Measurements from ENCODE around the gene FLRT1.

Gene FLRT1

DNA sequence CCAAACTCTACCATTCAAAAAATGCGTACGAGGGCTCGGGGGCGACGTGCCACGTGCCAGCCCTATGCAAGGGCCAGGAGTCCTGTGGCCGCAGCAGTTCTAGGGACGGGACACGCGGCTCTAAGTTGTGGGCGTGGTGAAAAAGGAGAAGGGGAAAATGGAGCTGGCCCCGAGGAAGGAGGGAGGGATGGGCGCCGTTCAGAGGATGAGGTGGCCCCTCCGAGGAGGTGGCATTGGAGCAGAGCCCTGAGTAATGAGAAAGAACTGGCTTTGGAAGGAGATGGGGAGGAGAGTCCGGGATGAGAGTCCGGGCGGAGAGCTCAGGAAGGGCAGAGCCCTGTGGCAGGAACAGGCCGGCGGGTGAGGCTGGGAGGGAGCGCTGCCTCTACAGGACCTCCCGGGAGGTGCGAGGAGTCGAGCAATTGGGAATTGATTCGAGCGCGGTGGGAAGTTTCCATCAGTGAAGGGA is 28.5 kb upstream of the FLRT1 start:
- no peak for DNase-seq (ENCODE audit: low read depth)

DNA sequence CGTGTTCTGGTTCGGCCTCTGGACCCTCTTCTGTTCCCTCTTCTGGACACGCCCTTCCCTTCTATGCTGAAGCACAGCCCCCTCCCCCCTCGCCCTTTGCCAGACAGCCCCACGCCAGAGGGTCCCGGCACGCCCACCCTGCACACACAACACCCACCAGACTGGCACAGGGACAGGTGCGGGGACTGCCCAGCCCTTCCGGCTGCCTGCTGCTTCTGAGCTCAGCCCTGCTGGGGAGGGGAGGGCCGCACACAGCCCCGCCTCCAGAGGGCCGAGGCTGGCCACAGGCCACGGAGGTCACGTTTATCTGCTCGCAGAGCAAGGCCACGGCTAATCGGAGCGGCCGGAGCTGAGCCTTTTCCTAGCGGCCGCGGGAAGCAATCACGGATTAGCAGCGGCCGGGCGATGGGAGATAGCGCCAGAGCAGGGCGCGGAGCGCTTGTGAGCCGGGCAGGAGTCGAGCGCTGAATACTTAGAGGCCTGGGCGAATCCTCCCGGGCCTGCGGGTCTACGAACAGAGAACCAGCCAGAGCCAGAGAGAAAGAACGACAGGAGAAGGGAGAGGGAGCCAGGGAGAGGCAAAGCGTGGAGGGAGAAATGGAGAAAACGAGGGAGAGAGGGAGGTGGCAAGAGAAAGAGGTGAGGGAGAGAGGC is 28.0 kb upstream of the FLRT1 start:
- DNase-seq (ENCODE audit: low read depth) = peak; percentile 58

DNA sequence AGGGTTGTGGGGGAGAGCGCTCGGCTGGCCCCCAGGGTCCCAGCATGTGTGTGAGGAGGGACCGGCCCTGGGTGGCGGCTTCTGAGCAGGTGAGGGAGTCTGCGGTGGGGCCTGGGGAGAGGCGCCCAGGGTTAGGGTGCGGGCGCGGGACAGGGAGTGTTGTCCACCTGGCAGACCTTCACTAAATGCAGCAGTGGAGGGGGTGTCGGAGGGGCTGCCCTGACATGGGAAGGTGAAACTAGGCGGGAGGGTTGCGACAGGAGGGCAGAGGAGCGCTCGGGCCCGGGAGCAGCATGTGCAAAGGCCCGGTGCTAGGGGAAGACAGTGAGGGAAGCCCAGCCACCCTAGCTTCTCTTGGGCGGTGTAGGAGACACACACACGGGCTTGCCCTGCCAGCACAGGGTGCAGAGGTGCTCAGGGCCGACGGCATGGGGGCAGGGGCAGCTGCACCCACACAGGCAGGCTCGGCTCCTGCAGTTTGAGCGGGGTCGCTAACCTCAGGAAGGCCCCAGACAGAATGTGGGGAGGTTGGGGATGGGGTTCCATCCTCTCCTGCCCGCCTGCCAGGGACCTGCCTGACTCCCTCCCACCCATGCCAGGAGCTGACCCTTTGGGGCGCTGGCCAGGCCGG is 27.3 kb upstream of the FLRT1 start:
- DNase-seq (ENCODE audit: low read depth) = no peak

DNA sequence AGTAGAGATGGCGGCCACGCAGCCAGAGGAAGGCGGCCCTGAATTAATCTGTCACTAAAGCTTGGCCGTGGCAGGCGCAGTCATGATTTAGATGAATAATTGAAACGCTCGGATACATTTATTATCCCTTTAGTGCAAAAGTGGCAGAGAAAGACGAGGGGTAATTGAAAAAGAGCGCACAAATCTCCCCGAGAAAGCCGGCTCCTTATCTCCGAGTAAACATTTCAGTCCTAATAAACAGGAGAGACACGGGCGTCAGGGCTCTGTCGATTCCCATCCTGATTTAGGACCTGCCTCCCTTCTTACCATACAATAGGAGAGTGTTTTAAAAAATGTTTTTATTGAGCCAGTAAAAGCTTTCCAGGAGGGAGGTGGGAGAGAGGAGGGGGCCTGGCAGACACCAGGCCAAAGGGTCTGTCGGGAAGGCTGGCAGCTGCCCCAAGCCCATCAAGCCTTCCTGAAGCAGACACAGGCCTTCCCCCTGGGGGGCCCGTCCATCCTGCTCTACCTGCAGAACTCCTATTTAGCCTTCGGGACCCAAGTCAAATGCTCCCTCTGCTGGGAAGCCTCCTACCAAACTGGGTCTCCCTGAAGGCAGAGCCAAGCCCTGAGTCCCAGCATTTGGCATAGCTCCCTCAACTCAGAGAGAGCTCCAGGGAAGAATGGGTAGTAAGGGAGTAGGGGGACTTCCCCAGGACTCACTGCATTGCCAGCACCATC is 26.7 kb upstream of the FLRT1 start:
- no peak for DNase-seq (ENCODE audit: low read depth)

DNA sequence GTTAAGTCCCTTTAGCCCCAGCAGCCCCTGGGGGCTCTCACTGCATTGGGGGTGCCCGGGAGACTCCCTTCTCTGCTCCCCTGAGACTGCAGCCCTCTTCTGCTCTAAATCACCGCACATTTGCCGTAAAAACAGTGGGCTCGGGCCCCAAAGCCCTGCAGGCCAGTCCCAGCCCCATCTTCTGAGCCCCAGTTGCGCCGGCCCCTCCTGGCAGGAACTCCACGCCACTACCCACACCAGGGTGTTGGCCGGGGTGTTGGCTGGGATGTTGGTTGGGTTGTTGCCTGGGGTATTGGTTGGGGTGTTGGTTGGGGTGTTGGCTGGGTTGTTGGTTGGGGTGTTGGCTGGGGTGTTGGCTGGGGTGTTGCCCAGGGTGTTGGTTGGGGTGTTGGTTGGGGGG is 26.0 kb upstream of the FLRT1 start:
- no peak for DNase-seq (ENCODE audit: low read depth)

DNA sequence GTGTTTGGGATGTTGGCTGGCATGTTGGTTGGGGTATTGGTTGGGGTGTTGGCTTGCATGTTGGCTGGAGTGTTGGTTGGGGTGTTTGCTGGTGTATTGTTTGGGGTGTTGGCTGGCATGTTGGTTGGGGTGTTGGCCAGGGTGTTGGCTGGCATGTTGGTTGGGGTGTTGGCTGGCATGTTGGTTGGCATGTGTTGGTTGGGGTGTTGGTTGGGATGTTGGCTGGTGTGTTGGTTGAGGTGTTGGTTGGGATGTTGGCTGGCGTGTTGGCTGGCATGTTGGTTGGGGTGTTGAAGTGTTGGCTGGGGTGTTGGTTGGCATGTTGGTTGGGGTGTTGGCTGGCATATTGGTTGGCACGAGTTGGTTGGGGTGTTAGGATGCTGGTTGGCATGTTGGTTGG is 24.9 kb upstream of the FLRT1 start:
- DNase-seq (ENCODE audit: low read depth) = no peak

DNA sequence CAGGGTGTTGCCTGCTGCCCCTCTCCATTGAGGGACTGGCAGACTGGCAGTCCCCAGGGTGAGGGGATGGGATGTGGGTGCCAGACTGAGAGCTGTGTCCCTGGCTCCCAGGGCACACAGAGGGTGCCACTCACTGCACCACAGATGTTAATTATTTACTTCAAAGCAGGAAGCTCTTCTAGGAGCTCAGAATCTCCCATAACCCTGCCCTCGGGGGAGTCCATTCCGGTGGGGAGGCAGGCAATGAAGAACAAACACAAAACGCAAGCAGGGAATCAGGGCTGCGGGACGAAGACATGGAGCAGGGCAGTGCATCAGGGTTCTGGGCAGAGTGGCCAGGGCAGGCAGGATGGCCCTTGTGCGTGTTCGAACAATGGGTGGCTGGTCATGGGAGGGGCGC is 24.4 kb upstream of the FLRT1 start:
- no peak for DNase-seq (ENCODE audit: low read depth)

DNA sequence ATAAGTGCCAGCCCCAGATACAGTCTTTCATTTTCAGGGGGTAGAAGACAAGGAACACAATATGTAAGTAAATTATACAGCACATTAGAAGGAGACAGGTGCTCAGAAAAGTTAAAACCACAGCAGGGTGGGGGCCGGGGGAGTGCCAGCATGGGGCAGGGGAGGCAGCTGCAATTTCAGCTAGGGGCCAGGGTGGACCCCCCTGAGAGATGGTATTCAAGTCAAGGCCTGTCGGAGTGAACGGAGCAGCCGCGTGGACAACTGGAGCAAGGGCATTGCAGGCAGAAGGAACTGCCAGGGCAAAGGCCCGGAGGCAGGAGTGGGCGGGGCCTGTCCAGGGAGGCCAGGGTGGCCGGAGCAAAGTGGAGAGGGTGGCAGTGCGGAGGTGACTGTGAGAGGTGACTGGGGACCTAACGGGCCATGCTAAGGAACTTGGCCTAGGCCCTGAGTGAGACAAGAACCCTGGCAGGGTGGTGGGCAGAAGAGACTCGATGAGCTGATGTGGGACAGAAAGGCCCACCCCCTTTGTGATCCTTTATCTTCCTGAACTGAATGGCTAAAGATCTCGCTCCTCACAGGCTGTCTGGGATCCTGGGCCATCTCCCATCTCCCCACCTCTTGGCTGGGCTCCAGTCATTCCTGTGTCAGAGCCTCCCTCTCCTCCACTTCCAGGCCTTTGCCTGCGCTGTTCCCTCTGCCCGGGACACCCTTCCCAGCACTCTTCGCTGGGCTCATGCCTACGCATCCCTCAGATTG is 22.4 kb upstream of the FLRT1 start:
- no peak for DNase-seq (ENCODE audit: low read depth)

DNA sequence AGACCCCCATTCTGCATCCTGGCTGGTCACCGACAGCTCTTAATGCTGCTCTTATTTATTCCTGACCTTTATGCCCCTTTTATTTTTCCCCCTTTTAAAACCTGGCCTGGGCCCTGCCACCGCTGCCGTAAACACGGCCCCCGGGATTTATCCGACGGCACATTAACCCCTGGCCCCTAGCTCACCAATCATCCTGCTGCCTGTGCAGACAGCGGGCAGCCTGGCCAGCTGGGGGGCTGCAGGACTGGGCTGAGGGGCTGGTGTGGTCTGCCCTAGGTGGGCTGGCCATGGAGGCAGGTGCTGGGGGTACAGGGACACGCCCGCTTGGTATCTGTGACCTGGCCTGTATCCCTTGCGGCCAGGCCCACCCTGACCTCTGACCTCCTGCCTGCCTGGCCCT is 21.4 kb upstream of the FLRT1 start:
- DNase-seq (ENCODE audit: low read depth) = no peak

DNA sequence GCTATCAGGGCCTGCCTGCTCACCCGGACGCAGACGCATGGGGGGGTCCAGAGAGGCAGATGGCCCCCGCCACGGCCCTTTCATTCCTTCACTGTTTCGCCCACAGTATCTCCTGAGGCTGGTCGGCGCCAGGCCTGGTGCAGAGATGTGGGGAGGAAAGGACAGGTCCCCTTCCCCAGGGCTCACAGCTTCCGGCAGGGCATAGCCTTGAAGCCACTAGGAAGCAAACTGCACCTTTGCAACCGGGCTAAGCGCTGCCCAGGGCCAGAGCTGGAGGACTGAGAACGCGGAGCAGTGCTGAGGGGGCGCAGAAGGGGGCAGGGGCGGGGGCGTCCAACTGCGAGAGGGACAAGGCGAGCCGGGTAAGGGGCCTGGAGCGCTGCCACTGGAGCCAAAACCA is 20.2 kb upstream of the FLRT1 start:
- no peak for DNase-seq (ENCODE audit: low read depth)

DNA sequence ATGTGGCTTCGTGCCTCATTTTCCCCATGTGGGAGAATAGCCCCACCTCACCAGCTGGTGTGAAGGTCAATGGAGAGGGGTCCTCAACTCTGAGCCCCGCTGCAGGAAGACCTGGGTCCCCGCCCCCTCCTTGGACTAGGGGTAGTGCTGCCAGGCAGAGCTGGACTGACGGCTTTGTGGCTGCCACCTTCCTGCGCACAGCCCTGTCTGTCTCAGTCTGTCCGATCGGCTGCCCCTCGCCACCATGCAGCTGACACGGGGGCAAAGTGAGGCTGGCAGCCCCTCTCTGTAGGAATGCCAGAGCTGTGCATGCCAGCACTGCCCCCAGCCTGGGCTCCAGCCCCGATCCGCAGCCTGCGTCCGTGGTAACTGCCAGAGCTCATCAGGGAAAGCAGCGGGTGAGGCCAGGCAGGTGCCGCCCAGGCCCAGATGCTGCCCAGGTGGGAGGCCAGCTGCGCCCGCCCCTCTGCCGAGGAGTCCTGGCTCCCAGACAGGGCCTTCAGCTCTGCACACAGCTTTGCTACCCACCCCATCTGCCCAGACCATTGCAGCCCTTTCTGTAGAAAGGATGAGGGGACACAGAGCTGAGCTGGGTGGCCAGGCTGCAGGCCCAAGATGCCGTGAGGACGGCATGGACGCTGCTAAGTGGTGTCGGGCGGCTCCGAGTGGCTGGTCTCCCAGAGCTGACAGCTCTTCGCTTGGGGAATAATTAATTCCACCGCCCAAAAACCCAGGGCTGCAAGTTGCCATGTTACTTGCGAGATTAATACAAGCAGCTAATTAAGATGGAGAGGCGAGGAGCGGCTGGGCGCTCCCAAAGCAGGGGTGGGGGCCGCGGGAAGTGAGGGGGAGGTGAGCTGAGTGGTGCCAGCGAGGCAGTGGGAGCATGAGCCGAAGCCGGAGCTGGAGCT is 19.5 kb upstream of the FLRT1 start:
- DNase-seq (ENCODE audit: low read depth) = no peak

DNA sequence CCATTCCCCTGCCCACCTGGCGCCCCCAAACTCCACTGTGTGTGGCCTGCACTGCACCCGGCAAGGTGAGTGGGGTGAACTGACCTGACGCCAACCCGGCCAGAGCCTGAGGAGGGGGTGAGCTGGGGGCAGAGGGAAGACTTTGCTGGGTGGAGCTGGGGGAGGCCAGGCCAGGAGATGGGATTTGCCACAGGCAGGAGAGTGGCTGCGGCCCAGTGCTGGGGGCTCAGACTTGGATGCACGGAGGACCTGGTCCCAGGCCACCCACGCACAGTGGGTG is 17.8 kb upstream of the FLRT1 start:
- DNase-seq (ENCODE audit: low read depth) = no peak

DNA sequence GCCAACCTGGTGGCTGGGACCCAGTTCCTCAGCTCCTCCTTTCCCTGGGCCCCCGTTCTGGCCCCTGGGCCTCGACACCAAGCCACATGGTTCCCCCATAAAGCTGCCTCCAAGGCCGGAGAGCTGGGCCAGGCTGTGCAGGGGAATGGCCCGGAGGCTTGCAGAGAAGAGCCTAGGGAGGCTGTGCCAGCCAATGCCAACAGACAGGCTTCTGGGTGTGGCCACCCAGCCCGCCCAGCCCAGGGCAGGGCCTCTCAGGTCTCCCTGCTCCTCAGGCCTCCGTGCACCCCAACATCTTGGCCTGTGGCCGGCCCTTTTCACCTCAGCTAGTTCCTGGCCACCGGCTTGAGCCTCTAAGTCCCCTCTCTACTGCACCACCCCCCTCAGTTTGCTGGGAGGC is 17.4 kb upstream of the FLRT1 start:
- no peak for DNase-seq (ENCODE audit: low read depth)

DNA sequence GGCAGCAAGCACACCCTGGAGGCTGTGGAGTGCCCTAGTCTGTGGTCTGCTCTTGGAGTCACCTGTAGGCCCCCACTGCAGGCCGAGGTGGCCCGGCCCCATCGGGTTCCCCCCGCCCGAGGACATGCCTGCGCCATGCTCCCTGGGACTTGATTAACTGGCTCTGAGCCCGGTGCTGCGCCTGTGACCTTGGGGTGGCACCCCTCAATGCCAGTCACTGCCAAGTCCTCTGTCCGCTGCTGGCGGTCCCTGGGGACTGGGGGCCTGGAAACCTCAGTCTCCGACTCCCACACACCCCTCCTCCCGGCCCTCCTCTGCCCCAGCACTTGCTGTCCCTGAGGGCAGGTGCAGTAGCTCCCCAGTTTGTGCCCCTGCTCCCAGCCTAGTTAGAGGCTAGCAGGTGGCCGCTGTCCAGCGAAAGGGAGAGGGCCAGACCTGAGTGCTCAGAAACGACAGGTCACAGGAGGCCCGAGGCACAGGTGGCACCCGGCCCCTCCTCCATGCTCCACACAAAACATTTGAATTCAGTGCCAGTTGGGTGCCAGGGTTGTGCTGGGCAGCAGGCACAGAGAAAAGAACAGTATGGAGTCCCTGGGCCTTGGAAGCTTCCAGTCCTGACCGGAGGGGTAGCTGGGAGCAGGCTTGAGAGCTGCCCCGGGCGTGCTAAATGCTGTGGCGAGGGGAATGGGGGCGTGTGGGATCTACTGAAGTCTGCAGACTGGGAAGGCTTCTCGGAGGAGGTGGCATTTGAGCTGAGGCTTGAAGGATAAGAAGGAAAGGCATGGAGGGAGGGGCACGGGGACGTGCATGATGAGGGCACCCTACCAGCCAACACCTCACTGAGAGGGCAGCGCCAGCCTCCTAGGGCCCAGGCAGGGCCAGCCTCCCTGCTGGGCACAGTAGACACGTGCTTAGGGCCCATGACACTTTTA is 16.4 kb upstream of the FLRT1 start:
- no peak for DNase-seq (ENCODE audit: low read depth)

DNA sequence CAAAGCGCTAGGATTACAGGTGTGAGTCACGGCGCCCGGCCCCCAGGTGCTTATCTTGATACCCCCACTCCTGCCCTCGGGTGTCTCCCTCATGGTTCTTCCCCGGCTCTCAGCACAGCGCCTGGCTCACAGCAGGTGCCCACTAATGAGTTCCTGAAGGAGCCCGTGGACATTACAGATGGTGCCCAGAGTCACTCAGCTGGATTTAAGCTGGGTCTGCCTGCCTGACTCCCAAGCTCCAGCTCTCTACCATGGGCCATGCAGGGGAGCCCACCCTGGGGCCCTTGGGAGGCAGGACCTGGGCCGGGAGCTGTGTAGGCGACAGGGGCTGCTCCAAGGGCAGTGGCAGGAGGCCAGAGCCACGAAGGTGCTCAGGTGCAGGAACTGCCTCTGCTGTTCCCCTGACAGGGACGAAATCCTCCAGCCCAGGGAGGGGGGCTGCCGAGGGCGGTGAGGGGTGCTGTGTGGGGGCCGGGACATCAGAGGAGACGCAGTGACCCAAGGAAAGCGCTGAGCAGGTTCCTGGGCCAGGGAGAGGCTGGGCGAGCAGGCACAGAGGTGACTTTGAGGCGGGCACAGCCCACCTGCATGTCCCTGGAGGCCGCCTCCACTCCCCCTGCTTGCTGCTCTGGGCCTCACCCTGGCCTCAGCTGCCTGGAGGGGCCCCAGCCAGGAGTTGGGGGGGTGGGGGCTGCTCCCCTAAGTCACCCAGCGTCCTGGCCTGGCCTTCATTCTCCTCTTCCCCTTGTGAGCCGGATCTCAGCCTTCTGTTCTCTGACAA is 14.6 kb upstream of the FLRT1 start:
- no peak for DNase-seq (ENCODE audit: low read depth)

DNA sequence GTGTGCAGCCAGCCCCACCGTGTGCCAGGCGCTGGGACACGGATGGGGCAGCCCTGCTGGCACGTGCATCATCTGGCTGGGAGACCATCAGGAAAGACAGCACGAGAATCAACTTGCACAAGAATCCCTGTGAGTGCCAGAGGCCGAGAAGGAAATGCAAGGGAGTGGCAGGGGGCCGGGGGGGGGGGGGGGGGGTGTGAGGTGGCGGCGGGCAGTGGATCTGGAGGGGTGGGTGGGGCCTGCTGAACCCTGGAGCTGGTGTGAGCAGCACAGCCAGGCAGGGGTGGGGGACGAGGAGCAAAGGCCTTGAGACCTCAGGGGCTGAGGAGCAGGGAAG is 14.0 kb upstream of the FLRT1 start:
- DNase-seq (ENCODE audit: low read depth) = no peak

DNA sequence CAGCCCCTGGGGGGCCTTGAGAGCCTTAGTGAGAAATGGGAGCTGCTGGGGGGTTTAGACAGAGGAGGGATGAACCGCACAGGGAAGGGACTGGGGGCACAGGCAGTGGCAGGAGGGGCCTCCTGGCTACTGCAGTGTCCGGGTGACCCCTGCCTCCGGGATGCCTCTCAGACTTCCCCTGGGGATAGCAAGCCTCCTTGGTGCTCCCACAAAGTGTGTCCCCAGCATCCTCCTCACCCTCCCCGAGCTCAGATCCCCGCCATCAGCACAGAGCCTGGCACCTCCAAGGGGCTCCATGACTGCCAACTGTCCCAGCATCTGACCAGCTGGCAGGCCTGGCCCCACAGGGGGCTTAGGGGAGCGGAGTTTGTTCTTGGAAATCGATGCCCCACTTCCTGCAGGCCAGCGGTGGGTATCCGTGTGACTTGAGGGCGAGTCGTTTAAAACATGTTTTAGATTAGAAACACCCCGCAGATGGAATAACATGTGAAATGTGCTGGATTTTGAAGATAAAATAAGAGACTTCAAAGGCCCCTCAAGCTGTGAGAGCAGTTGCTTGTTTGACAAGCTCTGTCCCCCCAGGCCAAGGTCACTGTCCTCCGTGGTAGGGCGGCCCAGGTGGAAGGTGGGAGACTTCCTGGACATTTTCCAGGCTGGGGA is 13.5 kb upstream of the FLRT1 start:
- no peak for DNase-seq (ENCODE audit: low read depth)

DNA sequence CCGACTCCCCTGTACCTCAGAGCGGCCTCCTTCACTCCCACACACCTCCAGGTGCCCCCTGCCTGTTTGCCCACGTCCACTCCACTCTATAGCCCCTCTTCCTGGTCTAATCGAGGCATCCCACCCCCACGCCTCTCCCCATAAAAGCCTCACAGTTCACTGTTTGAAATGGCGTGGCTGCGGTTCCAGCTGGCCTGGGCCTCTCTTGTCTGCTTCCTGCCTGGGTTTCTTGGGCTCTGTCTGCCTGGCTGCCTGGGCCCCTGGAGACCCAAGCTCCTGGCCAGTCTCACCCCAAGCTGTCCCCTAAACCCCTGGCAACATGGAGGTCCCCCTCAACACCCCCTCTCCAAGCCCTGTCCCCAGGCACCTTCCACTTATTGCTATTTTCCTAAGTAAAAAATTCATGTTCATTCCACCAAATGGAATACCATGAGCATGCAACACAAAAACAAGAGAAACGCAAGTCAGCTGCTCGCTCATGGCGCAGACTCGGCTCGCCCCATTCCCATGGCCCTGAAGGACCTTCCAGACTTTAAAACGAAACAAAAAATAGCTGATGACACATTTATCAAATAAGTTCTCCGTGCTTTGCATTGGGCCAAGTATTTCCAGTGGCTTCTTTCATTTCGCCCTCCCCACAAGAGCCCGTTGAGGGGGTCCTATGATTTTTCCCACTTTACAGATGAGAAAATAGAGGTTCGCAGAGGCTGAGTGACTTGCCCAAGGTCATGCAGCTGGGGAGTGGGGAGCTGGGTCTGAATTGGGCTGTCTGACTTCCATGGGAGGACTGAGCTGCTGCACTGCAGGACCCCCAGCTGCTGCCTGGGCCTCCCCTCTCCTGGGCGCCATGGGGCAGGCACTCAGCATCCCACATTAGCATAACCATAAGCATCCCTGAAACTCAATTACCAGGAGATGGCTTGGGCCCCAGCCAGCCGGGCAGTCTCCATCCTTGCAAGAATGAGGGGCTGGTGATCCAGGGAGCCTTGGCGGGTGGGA is 11.7 kb upstream of the FLRT1 start:
- no peak for DNase-seq (ENCODE audit: low read depth)

Measured in CMK (cell line).